H1 (cell line): ENCODE results near the gene CHRNA4. TPM values are rescaled to one million over a fixed set of nuclear protein-coding genes. Genes with fewer than 3 reads are reported as not detected.

Experiments
- CTCF ChIA-PET: fragments of 300-600 bp; sonication (Branson Sonifier 250); formaldehyde crosslinking; loops from one replicate; lab custom pipeline; 2021; ENCODE audit not compliant: partially characterized antibody; lab: Charles Lee
- POLR2A ChIA-PET: fragments of 300-600 bp; sonication (Branson Sonifier 250); formaldehyde crosslinking; loops from one replicate; lab custom pipeline; 2021; ENCODE audit warnings: inconsistent platforms; ENCODE audit not compliant: partially characterized antibody; lab: Charles Lee
- DNase-seq, 2 experiments: peaks; one replicate each; pipeline versions ENCODE4 v3.0.0 to v3.0.0-alpha.2; 2010 to 2022; ENCODE audit warnings: low spot score in 2 of 2, low read depth in 1 of 2, mixed read lengths in 1 of 2
- FAIRE-seq: peaks from 2 replicates; lab custom pipeline; 2011; peaks lifted over from hg19 to GRCh38; lab: Jason Lieb, UNC
- H2AFZ ChIP-seq: 2 replicates; pipeline ENCODE4 v1.8.1; 2012; ENCODE audit warnings: low read length, inconsistent platforms
- H2AK5ac ChIP-seq: 2 replicates; pipeline ENCODE4 v1.6.1; 2013; ENCODE audit warnings: low read depth, low read length
- H2BK120ac ChIP-seq: replicated peaks from 2 replicates; pipeline ENCODE3; 2013; ENCODE audit warnings: low read depth, low read length, inconsistent platforms
- H2BK12ac ChIP-seq: 2 replicates; pipeline ENCODE4 v1.6.1; 2013; ENCODE audit warnings: low read depth, low read length
- H2BK15ac ChIP-seq: 2 replicates; pipeline ENCODE4 v1.6.1; 2013; ENCODE audit warnings: low read length
- H2BK20ac ChIP-seq: 2 replicates; pipeline ENCODE4 v1.6.1; 2013; ENCODE audit warnings: low read length
- H2BK5ac ChIP-seq: 2 replicates; pipeline ENCODE4 v1.6.1; 2013; ENCODE audit warnings: low read depth, low read length
- H3K14ac ChIP-seq: 2 replicates; pipeline ENCODE4 v1.6.1; 2013; ENCODE audit warnings: inconsistent platforms; ENCODE audit not compliant: insufficient read length
- H3K18ac ChIP-seq: 2 replicates; pipeline ENCODE4 v1.6.1; 2013; ENCODE audit warnings: low read length; ENCODE audit errors: extremely low read depth
- H3K23ac ChIP-seq: 2 replicates; pipeline ENCODE4 v1.6.1; 2013; ENCODE audit warnings: inconsistent platforms; ENCODE audit not compliant: insufficient read length
- H3K23me2 ChIP-seq: 2 replicates; pipeline ENCODE4 v1.6.1; 2013; ENCODE audit warnings: low read depth, low read length
- H3K27ac ChIP-seq: 2 replicates; pipeline ENCODE4 v1.6.1; 2011; ENCODE audit warnings: low read depth, low read length, inconsistent platforms
- H3K27me3 ChIP-seq, 4 experiments: replicated peaks in 1 of 4; 1 replicate in 1 of 4; 2 replicates in 3 of 4; pipeline versions ENCODE4 v1.6.1 to v1.8.1; 2011 to 2013; ENCODE audit warnings: low read length in 3 of 4, mild to moderate bottlenecking in 3 of 4, inconsistent platforms in 2 of 4, mixed read lengths in 2 of 4, moderate library complexity in 1 of 4; ENCODE audit not compliant: control insufficient read depth in 3 of 4, insufficient read depth in 3 of 4; ENCODE audit errors: extremely low read depth in 1 of 4
- H3K36me3 ChIP-seq, 4 experiments: 2 replicates each; pipeline versions ENCODE4 v1.6.1 to v1.8.1; 2011 to 2013; ENCODE audit warnings: mild to moderate bottlenecking in 4 of 4, low read length in 3 of 4, moderate library complexity in 2 of 4, control low read depth in 1 of 4, inconsistent platforms in 1 of 4; ENCODE audit not compliant: insufficient read depth in 4 of 4, control insufficient read depth in 2 of 4
- H3K4ac ChIP-seq: replicated peaks from 2 replicates; pipeline ENCODE3; 2013; ENCODE audit warnings: low read length, low read depth, mixed read lengths, inconsistent platforms; ENCODE audit not compliant: insufficient read length
- H3K4me1 ChIP-seq, 4 experiments: replicated peaks in 1 of 4; 1 replicate in 1 of 4; 2 replicates in 3 of 4; pipeline versions ENCODE4 v1.6.1 to v1.8.1; 2011 to 2013; ENCODE audit warnings: low read length in 3 of 4, inconsistent platforms in 2 of 4, mixed read lengths in 1 of 4; ENCODE audit not compliant: insufficient read depth in 4 of 4, control insufficient read depth in 3 of 4
- H3K4me2 ChIP-seq, 2 experiments: 2 replicates each; pipeline versions ENCODE4 v1.6.1 to v1.8.1; 2011 to 2013; ENCODE audit warnings: low read depth in 2 of 2, low read length in 2 of 2, control low read depth in 1 of 2, inconsistent platforms in 1 of 2, mild to moderate bottlenecking in 1 of 2; ENCODE audit not compliant: insufficient read depth in 1 of 2
- H3K4me3 ChIP-seq, 4 experiments: fragments of 200-600, 300-600 bp in 1 of 4; sonication (generic), shearing (Covaris generic), sonication (Bioruptor Twin) in 1 of 4; 2 replicates each; pipeline versions ENCODE4 v1.5.1 to v1.8.1; 2011 to 2016; ENCODE audit warnings: low read length in 4 of 4, low read depth in 3 of 4, control low read depth in 2 of 4, inconsistent platforms in 2 of 4, mild to moderate bottlenecking in 2 of 4, mixed read lengths in 1 of 4, moderate library complexity in 1 of 4; ENCODE audit not compliant: insufficient read depth in 2 of 4; ENCODE audit errors: extremely low read depth in 1 of 4
- H3K56ac ChIP-seq: replicated peaks from 2 replicates; pipeline ENCODE3; 2013; ENCODE audit warnings: low read depth, mild to moderate bottlenecking, mixed read lengths, low read length, inconsistent platforms; ENCODE audit not compliant: insufficient read length
- H3K79me1 ChIP-seq: 2 replicates; pipeline ENCODE4 v1.6.1; 2013; ENCODE audit warnings: low read depth, low read length, control low read depth
- H3K79me2 ChIP-seq, 2 experiments: 2 replicates each; pipeline versions ENCODE4 v1.6.1 to v1.8.1; 2012 to 2013; ENCODE audit warnings: low read length in 2 of 2, mild to moderate bottlenecking in 2 of 2, inconsistent platforms in 1 of 2; ENCODE audit not compliant: insufficient read depth in 2 of 2, control insufficient read depth in 1 of 2
- H3K9ac ChIP-seq, 4 experiments: replicated peaks in 1 of 4; 1 replicate in 1 of 4; 2 replicates in 3 of 4; pipeline versions ENCODE4 v1.6.1 to v1.8.1; 2011 to 2013; ENCODE audit warnings: low read depth in 3 of 4, low read length in 3 of 4, control low read depth in 2 of 4, mild to moderate bottlenecking in 2 of 4, moderate library complexity in 2 of 4, inconsistent platforms in 1 of 4; ENCODE audit errors: extremely low read depth in 1 of 4
- H3K9me3 ChIP-seq, 2 experiments: 2 replicates each; pipeline versions ENCODE4 v1.6.1 to v1.8.1; 2012 to 2013; ENCODE audit warnings: mild to moderate bottlenecking in 2 of 2, moderate library complexity in 2 of 2, control low read depth in 1 of 2, inconsistent platforms in 1 of 2, low read depth in 1 of 2, low read length in 1 of 2, mixed read lengths in 1 of 2; ENCODE audit not compliant: insufficient read depth in 2 of 2
- H4K20me1 ChIP-seq, 2 experiments: replicated peaks in 1 of 2; 2 replicates each; pipeline versions ENCODE3 to v1.8.1; 2011 to 2013; ENCODE audit warnings: inconsistent platforms in 2 of 2, low read length in 2 of 2, mild to moderate bottlenecking in 1 of 2; ENCODE audit not compliant: insufficient read depth in 2 of 2, control insufficient read depth in 1 of 2
- H4K5ac ChIP-seq: 2 replicates; pipeline ENCODE4 v1.6.1; 2013; ENCODE audit warnings: low read length, low read depth, mixed read lengths, inconsistent platforms; ENCODE audit not compliant: insufficient read length
- H4K8ac ChIP-seq: 2 replicates; pipeline ENCODE4 v1.8.0; 2013; ENCODE audit warnings: mild to moderate bottlenecking, moderate library complexity, low read length, inconsistent platforms; ENCODE audit not compliant: insufficient read depth; ENCODE audit errors: extremely low read depth
- H4K91ac ChIP-seq: replicated peaks from 2 replicates; pipeline ENCODE3; 2013; ENCODE audit warnings: low read length, mixed read lengths, inconsistent platforms; ENCODE audit not compliant: insufficient read length
- SIX5 ChIP-seq: IDR thresholded peaks from 2 replicates; pipeline ENCODE4 v1.6.1; 2011; ENCODE audit warnings: mild to moderate bottlenecking, low read depth, low read length
- SP2 ChIP-seq: IDR thresholded peaks from 2 replicates; pipeline ENCODE4 v1.6.1; 2012; ENCODE audit warnings: mild to moderate bottlenecking, low read length, inconsistent platforms
- WGBS, 2 experiments: shearing (Covaris generic) in 1 of 2; methylation state at CpG; one replicate each; pipeline versions ENCODE4 v1.1.6 to v1.1.7; 2013 to 2015; ENCODE audit warnings: low lambda C conversion rate in 2 of 2, mixed read lengths in 2 of 2, inconsistent platforms in 1 of 2, low coverage in 1 of 2, missing lambda C conversion rate in 1 of 2; ENCODE audit not compliant: insufficient replicate concordance in 2 of 2, insufficient coverage in 1 of 2, insufficient read length in 1 of 2; ENCODE audit errors: extremely low coverage in 1 of 2, missing lambda C conversion rate in 1 of 2; 5-methylcytosine and 5-hydroxymethylcytosine counted together
- polyA plus RNA-seq, 7 experiments: library from polyadenylated mRNA; depleted of rRNA in 3 of 7; stranded (reverse) in 5 of 7; unstranded in 2 of 7; fragments of >200 nt in 5 of 7; fragments of 200-250 nt in 2 of 7; gene quantifications; 1 replicate in 5 of 7; 2 replicates in 1 of 7; 4 replicates in 1 of 7; pipeline versions ENCODE4 v1.2.1 to v1.2.3, GENCODE V29; 2011 to 2013; ENCODE audit warnings: missing spikeins in 2 of 7, mixed read lengths in 2 of 7
- total RNA-seq: library from RNA; stranded (reverse); fragmentation: NEBNext Ultra II Directional; extraction: Animal tissue kit (Norgen Biotek cat#: 25700); gene quantifications from 2 replicates; pipeline ENCODE4 v1.2.1, GENCODE V29; 2021

The CHRNA4 gene
- total and polyA plus RNA-seq, 2 of the 8 experiments (the other 6 are each of a cell fraction or from before 2014, with no cell fraction given), result 4.3 to 5.7 TPM

- WGBS, 2 experiments, result 91% methylated on average over 4 of the region's 12 CpGs; no CpG with 5 or more reads in 1 of the 2 experiments
- FAIRE-seq, result no peak
- H4K5ac ChIP-seq, result no peak overlapping the region
- no peak overlapping the region for H4K8ac ChIP-seq
- H3K23ac ChIP-seq, result no peak overlapping the region
- no peak overlapping the region for H3K9ac ChIP-seq
- no peaks in the 10 kb centered on the region for H3K79me1 ChIP-seq
- ChIA-PET CTCF (interaction anchor here (0.7 to 2.1 kb wide), 4 partner anchors 25 to 143 kb away, joined by 3 to 14 read pairs (median 6); no protein-coding TSS in a partner anchor), POLR2A (interaction anchor here (0.5 to 1.6 kb wide), 3 partner anchors 27 to 258 kb away, joined by 3 read pairs; no protein-coding TSS in a partner anchor)
- no peak overlapping the region for H2AK5ac ChIP-seq
- H2AFZ ChIP-seq, result no peak overlapping the region
- H2BK5ac ChIP-seq, result 0 out of 2 replicates have a peak overlapping the region, but pooled peaks have one; percentile 66
- no peak overlapping the region for H3K4me3 ChIP-seq
- 0 out of 4 replicates have a peak overlapping the region, but pooled peaks have one; percentile 13 to 14 for H3K4me2 ChIP-seq
- no peaks in the 10 kb centered on the region for H3K79me2 ChIP-seq
- no peak overlapping the region for H3K56ac ChIP-seq
- H3K23me2 ChIP-seq, result no peaks in the 10 kb centered on the region
- H2BK120ac ChIP-seq, result no peak overlapping the region
- no peak overlapping the region for H3K14ac ChIP-seq
- H3K4ac ChIP-seq, result no peak overlapping the region
- H3K18ac ChIP-seq, result no peak overlapping the region; the same call in 1 of the 2 replicates
- no peak overlapping the region for H2BK12ac ChIP-seq
- peaks cover 0 to 8% of the 10 kb centered on the region in 2 experiments; a peak in 2 of 4 replicates for H3K9me3 ChIP-seq
- no peak overlapping the region; the same call in 1 of the 2 replicates for H3K27ac ChIP-seq
- DNase-seq, result no peak
- H4K91ac ChIP-seq, result no peak overlapping the region
- peaks cover 0 to 5% of the 10 kb centered on the region in 2 experiments for H4K20me1 ChIP-seq
- no peak overlapping the region for H2BK20ac ChIP-seq
- H3K27me3 ChIP-seq, result no peaks in the 10 kb centered on the region
- no peaks in the 10 kb centered on the region for H3K36me3 ChIP-seq
- H3K4me1 ChIP-seq, result peaks cover 0 to 11% (median 8%) of the 10 kb centered on the region in 4 experiments; a peak in 5 of 7 replicates
- no peak overlapping the region for H2BK15ac ChIP-seq
- TF ChIP-seq SP2 (no peak), SIX5 (no peak)
Measured at GRCh38 chr20:63352811-63353221, 8.3 kb downstream of the CHRNA4 start.
